ENCODE data around the gene FGD2. TPM values are rescaled to one million over a fixed set of nuclear protein-coding genes. Genes with fewer than 3 reads are reported as not detected.
"Not testable (repeated sequence)": the region's sequence is repeated elsewhere in the genome, so short reads cannot be mapped to it uniquely, and the experiment has no call there.

Gene FGD2
- total RNA-seq, 2 donors from 2014 or later: 5.3 to 8.3 TPM

- no peaks in the 10 kb centered on the region for H3K9me3 Mint-ChIP-seq
- H3K36me3 Mint-ChIP-seq (ENCODE audit: low read depth): peaks cover under 1% of the 10 kb centered on the region
- no peak overlapping the region for H3K27ac Mint-ChIP-seq
- H3K4me3 Mint-ChIP-seq: no peak overlapping the region
- peaks cover under 1% of the 10 kb centered on the region for H3K4me1 Mint-ChIP-seq
- no peaks in the 10 kb centered on the region for H3K27me3 Mint-ChIP-seq
- no peak for ATAC-seq (replicated peaks)
Measured at GRCh38 chr6:37057128-37057471, 51.6 kb downstream of the FGD2 start.

- Mint-ChIP-seq H3K36me3 (ENCODE audit: low read depth) (no peaks in the 10 kb centered on the region), H3K27ac (no peak overlapping the region), H3K9me3 (no peaks in the 10 kb centered on the region), H3K27me3 (no peaks in the 10 kb centered on the region), H3K4me1 (no peaks in the 10 kb centered on the region), H3K4me3 (no peak overlapping the region)
- no peak for ATAC-seq (replicated peaks)
Measured at GRCh38 chr6:37057678-37058077, 52.2 kb downstream of the FGD2 start.

- ATAC-seq (replicated peaks): no peak
- H3K27ac Mint-ChIP-seq: no peak overlapping the region
- H3K27me3 Mint-ChIP-seq: no peaks in the 10 kb centered on the region
- H3K36me3 Mint-ChIP-seq (ENCODE audit: low read depth): no peaks in the 10 kb centered on the region
- H3K9me3 Mint-ChIP-seq: no peaks in the 10 kb centered on the region
- H3K4me3 Mint-ChIP-seq: no peak overlapping the region
- H3K4me1 Mint-ChIP-seq: no peaks in the 10 kb centered on the region
Measured at GRCh38 chr6:37058084-37058586, 52.7 kb downstream of the FGD2 start.

GRCh38 chr6:37058984-37059343 lies 53.5 kb downstream of the FGD2 start:
- peak overlapping the region; percentile 12 for H3K4me3 Mint-ChIP-seq
- H3K36me3 Mint-ChIP-seq (ENCODE audit: low read depth); ATAC-seq (replicated peaks); H3K9me3 Mint-ChIP-seq; H3K4me1 Mint-ChIP-seq; H3K27me3 Mint-ChIP-seq: not testable (repeated sequence)
- H3K27ac Mint-ChIP-seq: peak overlapping the region; percentile 81

- Mint-ChIP-seq H3K27ac (peak overlapping the region; percentile 81), H3K4me1 (no peaks in the 10 kb centered on the region), H3K4me3 (peak overlapping the region; percentile 12), H3K36me3 (ENCODE audit: low read depth) (no peaks in the 10 kb centered on the region), H3K27me3 (no peaks in the 10 kb centered on the region), H3K9me3 (no peaks in the 10 kb centered on the region)
- peak; percentile 93 for ATAC-seq (replicated peaks)
Measured at GRCh38 chr6:37059344-37060194, 54.1 kb downstream of the FGD2 start.

- H3K36me3 Mint-ChIP-seq (ENCODE audit: low read depth): no peaks in the 10 kb centered on the region
- no peaks in the 10 kb centered on the region for H3K4me1 Mint-ChIP-seq
- ATAC-seq (replicated peaks): no peak
- H3K4me3 Mint-ChIP-seq: no peak overlapping the region
- H3K27ac Mint-ChIP-seq: peak overlapping the region; percentile 59
- H3K27me3 Mint-ChIP-seq: no peaks in the 10 kb centered on the region
- no peaks in the 10 kb centered on the region for H3K9me3 Mint-ChIP-seq
Measured at GRCh38 chr6:37060195-37060559, 54.7 kb downstream of the FGD2 start.

GRCh38 chr6:37061157-37061804 lies 55.8 kb downstream of the FGD2 start:
- ATAC-seq (replicated peaks): no peak
- H3K36me3 Mint-ChIP-seq (ENCODE audit: low read depth): no peaks in the 10 kb centered on the region

GRCh38 chr6:37062424-37062823 lies 57.0 kb downstream of the FGD2 start:
- H3K36me3 Mint-ChIP-seq (ENCODE audit: low read depth): no peaks in the 10 kb centered on the region
- H3K27me3 Mint-ChIP-seq: no peaks in the 10 kb centered on the region
- H3K4me3 Mint-ChIP-seq: no peak overlapping the region
- peak overlapping the region; percentile 27 for H3K27ac Mint-ChIP-seq
- no peaks in the 10 kb centered on the region for H3K4me1 Mint-ChIP-seq
- no peaks in the 10 kb centered on the region for H3K9me3 Mint-ChIP-seq
- ATAC-seq (replicated peaks): no peak

More at GRCh38 chr6:37061157-37061804, 55.8 kb downstream of the FGD2 start:
- H3K9me3 Mint-ChIP-seq: no peaks in the 10 kb centered on the region
- H3K27ac Mint-ChIP-seq: no peak overlapping the region
- no peaks in the 10 kb centered on the region for H3K4me1 Mint-ChIP-seq
- no peak overlapping the region for H3K4me3 Mint-ChIP-seq
- no peaks in the 10 kb centered on the region for H3K27me3 Mint-ChIP-seq

GRCh38 chr6:37068356-37069270 lies 63.2 kb downstream of the FGD2 start:
- Mint-ChIP-seq H3K4me1 (peaks cover 9% of the 10 kb centered on the region), H3K27ac (peak overlapping the region; percentile 38), H3K27me3 (no peaks in the 10 kb centered on the region), H3K9me3 (no peaks in the 10 kb centered on the region), H3K36me3 (ENCODE audit: low read depth) (no peaks in the 10 kb centered on the region), H3K4me3 (no peak overlapping the region)
- ATAC-seq (replicated peaks): no peak

GRCh38 chr6:37069639-37070038 lies 64.2 kb downstream of the FGD2 start:
- Mint-ChIP-seq H3K4me1 (peaks cover 9% of the 10 kb centered on the region), H3K27me3 (no peaks in the 10 kb centered on the region), H3K9me3 (no peaks in the 10 kb centered on the region), H3K27ac (no peak overlapping the region), H3K36me3 (ENCODE audit: low read depth) (no peaks in the 10 kb centered on the region), H3K4me3 (no peak overlapping the region)
- no peak for ATAC-seq (replicated peaks)

- H3K27me3 Mint-ChIP-seq: no peaks in the 10 kb centered on the region
Measured at GRCh38 chr6:37072526-37072925, 67.1 kb downstream of the FGD2 start.

GRCh38 chr6:37074053-37074827 lies 68.8 kb downstream of the FGD2 start:
- Mint-ChIP-seq H3K4me1 (peaks cover 9% of the 10 kb centered on the region), H3K9me3 (no peaks in the 10 kb centered on the region), H3K4me3 (no peak overlapping the region), H3K27me3 (no peaks in the 10 kb centered on the region), H3K27ac (no peak overlapping the region), H3K36me3 (ENCODE audit: low read depth) (no peaks in the 10 kb centered on the region)
- no peak for ATAC-seq (replicated peaks)

More at GRCh38 chr6:37072526-37072925, 67.1 kb downstream of the FGD2 start:
- H3K9me3 Mint-ChIP-seq: no peaks in the 10 kb centered on the region
- peaks cover 9% of the 10 kb centered on the region for H3K4me1 Mint-ChIP-seq
- ATAC-seq (replicated peaks): peak; percentile 49
- no peaks in the 10 kb centered on the region for H3K36me3 Mint-ChIP-seq (ENCODE audit: low read depth)
- no peak overlapping the region for H3K4me3 Mint-ChIP-seq
- peak overlapping the region; percentile 61 for H3K27ac Mint-ChIP-seq

GRCh38 chr6:37077191-37077904 lies 71.9 kb downstream of the FGD2 start:
- Mint-ChIP-seq H3K36me3 (ENCODE audit: low read depth) (no peaks in the 10 kb centered on the region), H3K4me1 (no peaks in the 10 kb centered on the region), H3K9me3 (no peaks in the 10 kb centered on the region), H3K27ac (no peak overlapping the region), H3K4me3 (no peak overlapping the region), H3K27me3 (no peaks in the 10 kb centered on the region)
- ATAC-seq (replicated peaks): no peak

Data from activated T-helper 17 cell treated with anti-CD3 and anti-CD28 coated beads, Interleukin-2, amount 50 U/mL, for 72 hours (primary cell).